Activated CD4-positive, CD25-positive, alpha-beta regulatory T cell treated with anti-CD3 and anti-CD28 coated beads, Interleukin-2, amount 50 U/mL, for 72 hours (primary cell): ENCODE data around the gene ZNRF3.
"Not testable (repeated sequence)": the region's sequence is repeated elsewhere in the genome, so short reads cannot be mapped to it uniquely, and the experiment has no call there.

Source experiments
- DNase-seq: peaks from one replicate; pipeline ENCODE4 v3.0.0; 2021

ZNRF3 gene

GRCh38 chr22:28882878-28883656 lies at the start of gene ZNRF3:
Gene ZNRF3 (plus strand): TSS chr22:28883572. CDS start chr22:28883767, 195 bp downstream.
- DNase-seq, result peak; percentile 83

GRCh38 chr22:28835630-28836189 lies 47.7 kb upstream of the ZNRF3 start:
- no peak for DNase-seq

GRCh38 chr22:28837640-28838039 lies 45.7 kb upstream of the ZNRF3 start:
- no peak for DNase-seq

- DNase-seq, result no peak
Observed at GRCh38 chr22:28838971-28839370, 44.4 kb upstream of the ZNRF3 start.

GRCh38 chr22:28841111-28841510 lies 42.3 kb upstream of the ZNRF3 start:
- no peak for DNase-seq

- no peak for DNase-seq
Observed at GRCh38 chr22:28843633-28844032, 39.7 kb upstream of the ZNRF3 start.

GRCh38 chr22:28844277-28844676 lies 39.1 kb upstream of the ZNRF3 start:
- not testable (repeated sequence) for DNase-seq

GRCh38 chr22:28846994-28847393 lies 36.4 kb upstream of the ZNRF3 start:
- DNase-seq, result no peak

GRCh38 chr22:28855355-28856094 lies 27.8 kb upstream of the ZNRF3 start:
- DNase-seq, result peak; percentile 36

- no peak for DNase-seq
Observed at GRCh38 chr22:28856095-28856455, 27.3 kb upstream of the ZNRF3 start.

GRCh38 chr22:28857288-28857687 lies 26.1 kb upstream of the ZNRF3 start:
- DNase-seq, result no peak

GRCh38 chr22:28864878-28865596 lies 18.3 kb upstream of the ZNRF3 start:
- DNase-seq, result no peak

- no peak for DNase-seq
Observed at GRCh38 chr22:28867191-28867590, 16.2 kb upstream of the ZNRF3 start.

GRCh38 chr22:28868389-28868788 lies 15.0 kb upstream of the ZNRF3 start:
- not testable (repeated sequence) for DNase-seq

- DNase-seq, result no peak
Observed at GRCh38 chr22:28869736-28870135, 13.6 kb upstream of the ZNRF3 start.

GRCh38 chr22:28873183-28873963 lies 10.0 kb upstream of the ZNRF3 start:
- DNase-seq, result no peak

GRCh38 chr22:28874061-28874460 lies 9.3 kb upstream of the ZNRF3 start:
- no peak for DNase-seq

- DNase-seq, result no peak
Observed at GRCh38 chr22:28874811-28875320, 8.5 kb upstream of the ZNRF3 start.

GRCh38 chr22:28882545-28882877 lies 861 bp upstream of the ZNRF3 start:
- DNase-seq, result no peak

GRCh38 chr22:28883657-28883916 lies 215 bp downstream of the ZNRF3 start:
- no peak for DNase-seq

GRCh38 chr22:28883917-28884746 lies 760 bp downstream of the ZNRF3 start:
- peak; percentile 36 for DNase-seq
